GM12878 (cell line): ENCODE measurements around the gene NPM1. TPM values are rescaled to one million over a fixed set of nuclear protein-coding genes. Genes with fewer than 3 reads are reported as not detected.

Source experiments
- ATAC-seq: fragments of 200-7000 bp; cut with Tn5 transposase; 3 replicates; pipeline ENCODE4 v1.9.1; 2020; ENCODE audit warnings: mild to moderate bottlenecking, moderate library complexity
- BruUV-seq: library from RNA; stranded (reverse); fragments of 400-500 nt; replicated peaks from 2 replicates; lab custom pipeline; 2021; lab: Mats Ljungman, UMichigan
- CTCF ChIA-PET: fragments of 300-600 bp; sonication (Branson Sonifier 250); formaldehyde crosslinking; extraction: SDS; loops from one replicate; lab custom pipeline; 2021; ENCODE audit warnings: inconsistent platforms; lab: Yijun Ruan, JAX
- POLR2A ChIA-PET: fragments of 350-600 bp; formaldehyde crosslinking; extraction: SDS; loops from one replicate; lab custom pipeline; 2021; ENCODE audit warnings: inconsistent platforms; lab: Charles Lee
- RAD21 ChIA-PET: fragments of 300-600 bp; sonication (Branson Sonifier 250); formaldehyde crosslinking; loops from one replicate; lab custom pipeline; 2023; ENCODE audit warnings: antibody characterized with exemption; ENCODE audit not compliant: unreplicated experiment; lab: Charles Lee
- SMC1A ChIA-PET: fragments of 300-600 bp; sonication (Branson Sonifier 250); formaldehyde crosslinking; loops from one replicate; lab custom pipeline; 2023; ENCODE audit not compliant: unreplicated experiment, uncharacterized antibody; lab: Charles Lee
- DNase-seq: peaks from one replicate; pipeline ENCODE4 v3.0.0-alpha.2; 2011; ENCODE audit warnings: low read depth, low spot score
- FAIRE-seq: peaks from 3 replicates; lab custom pipeline; 2011; peaks lifted over from hg19 to GRCh38; lab: Jason Lieb, UNC
- H2AFZ ChIP-seq: 2 replicates; pipeline ENCODE4 v1.6.0; 2011; ENCODE audit warnings: low read depth, low read length, control low read depth; ENCODE audit not compliant: control insufficient read depth
- H3K27ac ChIP-seq: 2 replicates; pipeline ENCODE4 v1.5.1; 2011; ENCODE audit warnings: control low read depth; ENCODE audit not compliant: control insufficient read depth, insufficient read depth
- H3K27me3 ChIP-seq, 2 experiments: replicated peaks in 1 of 2; 2 replicates each; pipeline versions ENCODE4 v1.6.0 to v1.6.1; 2011; ENCODE audit warnings: low read length in 1 of 2; ENCODE audit not compliant: control insufficient read depth in 2 of 2, insufficient read depth in 2 of 2
- H3K36me3 ChIP-seq, 2 experiments: 2 replicates each; pipeline ENCODE4 v1.5.1; 2011; ENCODE audit warnings: low read length in 1 of 2; ENCODE audit not compliant: control insufficient read depth in 2 of 2, insufficient read depth in 2 of 2
- H3K4me1 ChIP-seq: 2 replicates; pipeline ENCODE4 v1.6.1; 2011; ENCODE audit warnings: mild to moderate bottlenecking, low read length, moderate library complexity, mixed read lengths; ENCODE audit not compliant: control insufficient read depth, insufficient read depth
- H3K4me2 ChIP-seq: 2 replicates; pipeline ENCODE4 v1.6.0; 2011; ENCODE audit warnings: control low read depth; ENCODE audit not compliant: control insufficient read depth, insufficient read depth
- H3K4me3 ChIP-seq: fragments of 200-600 bp; sonication (generic); 2 replicates; pipeline ENCODE4 v1.5.1; 2016
- H3K79me2 ChIP-seq: 2 replicates; pipeline ENCODE4 v1.6.0; 2011; ENCODE audit warnings: low read length; ENCODE audit not compliant: control insufficient read depth, insufficient read depth
- H3K9ac ChIP-seq: 2 replicates; pipeline ENCODE4 v1.8.0; 2011; ENCODE audit warnings: low read length, control low read depth, mixed read lengths; ENCODE audit not compliant: control insufficient read depth, insufficient read depth
- H3K9me3 ChIP-seq: replicated peaks from 3 replicates; pipeline ENCODE4 v1.5.1; 2011; ENCODE audit warnings: mild to moderate bottlenecking, low read length; ENCODE audit not compliant: control insufficient read depth, insufficient read depth
- H4K20me1 ChIP-seq: 2 replicates; pipeline ENCODE4 v1.6.0; 2011; ENCODE audit not compliant: control insufficient read depth, insufficient read depth
- BHLHE40 ChIP-seq, 2 experiments: fragments of 450-650 bp in 1 of 2; IDR thresholded peaks; 2 replicates each; pipeline ENCODE4 v1.6.1; 2011 to 2017; ENCODE audit warnings: low read depth in 2 of 2, borderline replicate concordance in 1 of 2, improper control_type of control experiment in 1 of 2, low read length in 1 of 2, mild to moderate bottlenecking in 1 of 2
- NRF1 ChIP-seq: conservative IDR thresholded peaks from 2 replicates; pipeline ENCODE4 v1.6.1; 2011; ENCODE audit warnings: mild to moderate bottlenecking, low read depth, low read length, improper control_type of control experiment
- PRDM15 ChIP-seq: fragments of 450-650 bp; formaldehyde crosslinking; IDR thresholded peaks from 2 replicates; pipeline ENCODE4 v1.4.0; 2020; ENCODE audit warnings: mild to moderate bottlenecking, moderate library complexity
- RELB ChIP-seq: fragments of 450-650 bp; IDR thresholded peaks from 2 replicates; pipeline ENCODE4 v1.6.1; 2017; ENCODE audit warnings: low read depth, mild to moderate bottlenecking, moderate library complexity
- REST ChIP-seq: IDR thresholded peaks from 2 replicates; pipeline ENCODE4 v1.6.1; 2012; ENCODE audit warnings: mild to moderate bottlenecking, low read depth, low read length
- TBL1XR1 ChIP-seq: IDR thresholded peaks from 2 replicates; pipeline ENCODE4 v1.6.1; 2012; ENCODE audit warnings: low read depth, low read length, improper control_type of control experiment
- TCF12 ChIP-seq: IDR thresholded peaks from 2 replicates; pipeline ENCODE4 v1.6.1; 2011; ENCODE audit warnings: low read depth, mild to moderate bottlenecking, low read length
- ZBTB11 ChIP-seq: fragments of 450-650 bp; formaldehyde crosslinking; IDR thresholded peaks from 2 replicates; pipeline ENCODE4 v1.5.0; 2022; ENCODE audit warnings: mild to moderate bottlenecking, missing genetic modification characterization
- WGBS: methylation state at CpG from one replicate; pipeline ENCODE4 v1.1.6; 2016; ENCODE audit warnings: low lambda C conversion rate; ENCODE audit not compliant: insufficient replicate concordance, insufficient coverage; ENCODE audit errors: missing lambda C conversion rate; 5-methylcytosine and 5-hydroxymethylcytosine counted together
- in situ Hi-C: fragments of 300-500 bp; cut with MboI; formaldehyde crosslinking; loops from 9 replicates; pipeline ENCODE4 v1.14.3; 2018; ENCODE audit warnings: mixed read lengths
- intact Hi-C: fragments of 100-400 bp; cut with micrococcal nuclease; formaldehyde crosslinking; loops from one replicate; pipeline ENCODE4 v1.14.2; 2022; ENCODE audit not compliant: unreplicated experiment
- polyA plus RNA-seq, 11 experiments: library from polyadenylated mRNA; depleted of rRNA in 4 of 11; unstranded in 6 of 11; stranded (reverse) in 5 of 11; fragments of >200 nt; fragmentation: Nextera tagmentation in 4 of 11; fragmentation: Illumina TruSeq in 1 of 11; extraction: Ambion mirVana in 4 of 11; extraction: Trizol in 1 of 11; gene quantifications; 1 replicate in 1 of 11; 2 replicates in 10 of 11; pipeline versions ENCODE4 v1.2.1 to v1.2.3, GENCODE V29; 2011 to 2016; ENCODE audit warnings: inconsistent platforms in 2 of 11, missing spikeins in 2 of 11, low read depth in 1 of 11
- total RNA-seq, 4 experiments: library from RNA; depleted of rRNA in 3 of 4; stranded (reverse); fragments of >200 nt in 3 of 4; fragmentation: Illumina TruSeq in 1 of 4; extraction: Trizol in 1 of 4; gene quantifications; 2 replicates each; pipeline versions ENCODE4 v1.2.1 to v1.2.3, GENCODE V29; 2013 to 2021

The NPM1 gene
- total and polyA plus RNA-seq, 10 of the 15 experiments (the other 5 are each of a cell fraction or from before 2014, with no cell fraction given), result 1,843 to 5,466 (median 2,866) TPM

- Histone ChIP-seq H2AFZ (no peak overlapping the region), H3K4me1 (no peaks in the 10 kb centered on the region), H3K4me3 (no peak overlapping the region), H3K9ac (no peak overlapping the region), H3K36me3 (no peaks in the 10 kb centered on the region), H4K20me1 (no peaks in the 10 kb centered on the region), H3K9me3 (no peaks in the 10 kb centered on the region), H3K27ac (no peak overlapping the region), H3K4me2 (no peak overlapping the region), H3K27me3 (no peaks in the 10 kb centered on the region; a peak in 1 of 4 replicates), H3K79me2 (no peaks in the 10 kb centered on the region)
- 26% methylated on average over 7 of the region's 7 CpGs for WGBS
- POLR2A ChIA-PET, result no interaction called here
- SMC1A ChIA-PET, result no interaction called here
- RAD21 ChIA-PET, result no interaction called here
- in situ Hi-C loops, result no loop called here
- intact Hi-C loops, result no loop called here
- BruUV-seq, result no TSS peak
- ATAC-seq, result no peak
- no peak for DNase-seq
- CTCF ChIA-PET, result no interaction called here
- FAIRE-seq, result no peak
- TF ChIP-seq PRDM15 (CRISPR knock-in tag), result no peak
- no peak for TF ChIP-seq REST
- no peak for TF ChIP-seq BHLHE40 (IDR thresholded peaks at IDR 0.05; ENCODE audit: borderline replicate concordance in 1 of 2, low read depth in 2 of 2, low read length in 1 of 2)
- TF ChIP-seq NRF1, result no peak
- no peak for TF ChIP-seq RELB
- no peak for TF ChIP-seq ZBTB11 (CRISPR knock-in tag)
- TF ChIP-seq TCF12, result no peak
- TF ChIP-seq TBL1XR1, result no peak
These were observed 43.7 kb downstream of the NPM1 start for GRCh38 chr5:171431251-171431777.
